AG04449 (cell line): ENCODE data around the gene OR2B2.

ENCODE experiments used
- CTCF ChIA-PET: fragments of 350-600 bp; formaldehyde crosslinking; extraction: SDS; loops from one replicate; lab custom pipeline; 2021; ENCODE audit warnings: antibody characterized with exemption; lab: Yijun Ruan, JAX
- POLR2A ChIA-PET: fragments of 400-600, 350-600 bp; formaldehyde crosslinking; extraction: SDS; loops from one replicate; lab custom pipeline; 2020; ENCODE audit warnings: antibody characterized with exemption, inconsistent platforms; lab: Yijun Ruan, JAX
- DNase-seq: peaks from one replicate; pipeline ENCODE4 v3.0.0-alpha.2; 2010; ENCODE audit warnings: low read depth, low spot score
- H3K4me3 ChIP-seq: 2 replicates; pipeline ENCODE4 v1.5.1; 2011; ENCODE audit warnings: low read depth, mild to moderate bottlenecking, control low read depth, low read length
- CTCF ChIP-seq: IDR thresholded peaks from one replicate; pipeline ENCODE4 v1.5.1; 2011; ENCODE audit warnings: mild to moderate bottlenecking, moderate library complexity, low read length, control low read depth, inconsistent platforms; ENCODE audit not compliant: insufficient read depth; ENCODE audit errors: missing control alignments

The OR2B2 gene

GRCh38 chr6:27861276-27861840 lies 50.8 kb downstream of the OR2B2 start:
- CTCF ChIA-PET = interaction anchor here (1.1 to 1.5 kb wide), 2 partner anchors 11 to 734 kb away, joined by 3 read pairs; no protein-coding TSS in a partner anchor

More at GRCh38 chr6:27861276-27861840, 50.8 kb downstream of the OR2B2 start:
- POLR2A ChIA-PET = interaction anchor here (1.2 kb wide), 1 partner anchor 10 kb away, joined by 5 read pairs; no protein-coding TSS in a partner anchor
- DNase-seq = no peak
- no peak for TF ChIP-seq CTCF
- H3K4me3 ChIP-seq = no peak overlapping the region
